DND-41 (cell line): ENCODE results near the gene OSBP2.

Experiments used
- EZH2 ChIP-seq: IDR thresholded peaks from 3 replicates; pipeline ENCODE4 v1.6.1; 2012; ENCODE audit warnings: borderline replicate concordance, low read depth, mild to moderate bottlenecking, moderate library complexity, low read length, inconsistent platforms; ENCODE audit not compliant: severe bottlenecking
- TF ChIP-seq, protein P1 (sequence below): IDR thresholded peaks from 2 replicates; pipeline ENCODE4 v1.5.1; 2012; ENCODE audit warnings: borderline replicate concordance, low read length, moderate library complexity, mild to moderate bottlenecking; ENCODE audit not compliant: poor library complexity, severe bottlenecking; ENCODE audit errors: extremely low read depth

DNA sequence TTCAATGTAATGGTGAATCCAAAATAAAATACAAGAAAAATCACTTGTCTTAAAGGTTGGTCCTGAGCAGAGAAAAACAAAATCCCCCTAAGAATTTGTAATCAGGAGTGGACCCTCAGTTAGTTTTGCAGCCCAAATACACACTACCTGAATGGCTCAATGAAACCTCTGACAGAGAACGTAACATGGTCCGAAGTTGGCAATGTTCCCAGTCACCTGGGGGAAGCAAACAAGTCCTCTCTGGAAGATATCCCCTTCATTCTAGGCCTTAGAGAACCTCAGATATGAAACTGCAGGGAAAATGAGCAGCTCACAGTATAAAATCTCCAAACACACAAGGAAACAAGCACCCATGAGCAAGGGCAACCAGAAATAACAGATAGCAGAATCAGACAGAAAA lies 215.7 kb downstream of the OSBP2 start:
- TF ChIP-seq, protein P1, sequence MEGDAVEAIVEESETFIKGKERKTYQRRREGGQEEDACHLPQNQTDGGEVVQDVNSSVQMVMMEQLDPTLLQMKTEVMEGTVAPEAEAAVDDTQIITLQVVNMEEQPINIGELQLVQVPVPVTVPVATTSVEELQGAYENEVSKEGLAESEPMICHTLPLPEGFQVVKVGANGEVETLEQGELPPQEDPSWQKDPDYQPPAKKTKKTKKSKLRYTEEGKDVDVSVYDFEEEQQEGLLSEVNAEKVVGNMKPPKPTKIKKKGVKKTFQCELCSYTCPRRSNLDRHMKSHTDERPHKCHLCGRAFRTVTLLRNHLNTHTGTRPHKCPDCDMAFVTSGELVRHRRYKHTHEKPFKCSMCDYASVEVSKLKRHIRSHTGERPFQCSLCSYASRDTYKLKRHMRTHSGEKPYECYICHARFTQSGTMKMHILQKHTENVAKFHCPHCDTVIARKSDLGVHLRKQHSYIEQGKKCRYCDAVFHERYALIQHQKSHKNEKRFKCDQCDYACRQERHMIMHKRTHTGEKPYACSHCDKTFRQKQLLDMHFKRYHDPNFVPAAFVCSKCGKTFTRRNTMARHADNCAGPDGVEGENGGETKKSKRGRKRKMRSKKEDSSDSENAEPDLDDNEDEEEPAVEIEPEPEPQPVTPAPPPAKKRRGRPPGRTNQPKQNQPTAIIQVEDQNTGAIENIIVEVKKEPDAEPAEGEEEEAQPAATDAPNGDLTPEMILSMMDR, result no peak
- no peak for TF ChIP-seq EZH2
